ENCODE data around the gene SENP1.

- TF ChIP-seq POLR2A (IDR thresholded peaks at IDR 0.05) = no peak
- TF ChIP-seq CTCF (IDR thresholded peaks at IDR 0.05) = no peak
Observed at GRCh38 chr12:48069241-48069640, 36.6 kb downstream of the SENP1 start.
